Tibial nerve (tissue), 4 donors: ENCODE measurements around the gene C18orf63.

ENCODE experiments used
- CTCF ChIP-seq, 5 experiments: fragments of 200-600 bp in 3 of 5; fragments of 450-650 bp in 2 of 5; sonication (generic) in 3 of 5; IDR thresholded peaks; one replicate each; pipeline ENCODE4 v1.5.1; 2016 to 2019; ENCODE audit warnings: antibody characterized with exemption in 5 of 5, mild to moderate bottlenecking in 3 of 5, moderate library complexity in 2 of 5
- EP300 ChIP-seq, 2 donors: sonication (generic); formaldehyde crosslinking; IDR thresholded peaks; one replicate each; pipeline ENCODE4 v1.6.1; 2017; ENCODE audit warnings: antibody characterized with exemption in 2 of 2, mild to moderate bottlenecking in 1 of 2

GRCh38 chr18:74268933-74269620, 46.6 kb upstream of the C18orf63 start:
- TF ChIP-seq CTCF (IDR thresholded peaks at IDR 0.05) = no peak
- TF ChIP-seq EP300 (IDR thresholded peaks at IDR 0.05) = no peak
